ENCODE data around the gene MYCBP2. TPM values are rescaled to one million over a fixed set of nuclear protein-coding genes. Genes with fewer than 3 reads are reported as not detected.
A peak's percentile ranks its signal among the peaks of the same experiment; 100 is the strongest.

Gene MYCBP2
- total and polyA plus RNA-seq, 2 donors (not counting 1 experiment from before 2014, with no cell fraction given): 32.5 to 95.9 TPM

- DNase-seq (ENCODE audit: low read depth in 2 of 2): peak in 1 of 2 donors; percentile 11
- no peak overlapping the region for H3K4me3 ChIP-seq (replicated peaks in 1 of 4; ENCODE audit: control extremely low read depth in 1 of 4, insufficient read depth in 1 of 4, low read depth in 3 of 4, low read length in 4 of 4)
- H3K9me3 ChIP-seq (ENCODE audit: control insufficient read depth, insufficient read depth, low read depth, low read length): no peaks in the 10 kb centered on the region
- TF ChIP-seq, protein P1, sequence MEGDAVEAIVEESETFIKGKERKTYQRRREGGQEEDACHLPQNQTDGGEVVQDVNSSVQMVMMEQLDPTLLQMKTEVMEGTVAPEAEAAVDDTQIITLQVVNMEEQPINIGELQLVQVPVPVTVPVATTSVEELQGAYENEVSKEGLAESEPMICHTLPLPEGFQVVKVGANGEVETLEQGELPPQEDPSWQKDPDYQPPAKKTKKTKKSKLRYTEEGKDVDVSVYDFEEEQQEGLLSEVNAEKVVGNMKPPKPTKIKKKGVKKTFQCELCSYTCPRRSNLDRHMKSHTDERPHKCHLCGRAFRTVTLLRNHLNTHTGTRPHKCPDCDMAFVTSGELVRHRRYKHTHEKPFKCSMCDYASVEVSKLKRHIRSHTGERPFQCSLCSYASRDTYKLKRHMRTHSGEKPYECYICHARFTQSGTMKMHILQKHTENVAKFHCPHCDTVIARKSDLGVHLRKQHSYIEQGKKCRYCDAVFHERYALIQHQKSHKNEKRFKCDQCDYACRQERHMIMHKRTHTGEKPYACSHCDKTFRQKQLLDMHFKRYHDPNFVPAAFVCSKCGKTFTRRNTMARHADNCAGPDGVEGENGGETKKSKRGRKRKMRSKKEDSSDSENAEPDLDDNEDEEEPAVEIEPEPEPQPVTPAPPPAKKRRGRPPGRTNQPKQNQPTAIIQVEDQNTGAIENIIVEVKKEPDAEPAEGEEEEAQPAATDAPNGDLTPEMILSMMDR (conservative IDR thresholded peaks at IDR 0.05 in 1 of 2, IDR thresholded peaks at IDR 0.05 in 1 of 2; ENCODE audit: low read depth in 1 of 2, low read length in 2 of 2): no peak
- no peak for TF ChIP-seq EZH2 (IDR thresholded peaks at IDR 0.05; ENCODE audit: low read length, missing control alignments)
- H3K79me2 ChIP-seq (ENCODE audit: control insufficient read depth, insufficient read depth, low read length): peaks cover 4% of the 10 kb centered on the region
- H3K36me3 ChIP-seq (ENCODE audit: control insufficient read depth, insufficient read depth, low read length): no peaks in the 10 kb centered on the region
- H3K27me3 ChIP-seq (ENCODE audit: control insufficient read depth, insufficient read depth, low read length): no peaks in the 10 kb centered on the region
- peak overlapping the region; percentile 29 for H3K4me2 ChIP-seq (ENCODE audit: extremely low read depth, insufficient read depth, low read length)
- no peak overlapping the region for H3K27ac ChIP-seq (ENCODE audit: insufficient read depth, low read length)
- H3K4me1 ChIP-seq (ENCODE audit: control insufficient read depth, extremely low read depth, insufficient read depth, low read length): no peaks in the 10 kb centered on the region
- H2AFZ ChIP-seq (ENCODE audit: low read length): no peak overlapping the region
- H3K9ac ChIP-seq (ENCODE audit: insufficient read depth, low read length): no peak overlapping the region
- no peaks in the 10 kb centered on the region for H4K20me1 ChIP-seq (ENCODE audit: control insufficient read depth, extremely low read depth, insufficient read depth, low read length)
These were observed 324.8 kb downstream of the MYCBP2 start for GRCh38 chr13:77001963-77002587.

- no peak overlapping the region for H3K4me3 ChIP-seq (replicated peaks in 1 of 4; ENCODE audit: control extremely low read depth in 1 of 4, insufficient read depth in 1 of 4, low read depth in 3 of 4, low read length in 4 of 4)
- TF ChIP-seq, protein P1 (conservative IDR thresholded peaks at IDR 0.05 in 1 of 2, IDR thresholded peaks at IDR 0.05 in 1 of 2; ENCODE audit: low read depth in 1 of 2, low read length in 2 of 2): no peak
- no peak for TF ChIP-seq EZH2 (IDR thresholded peaks at IDR 0.05; ENCODE audit: low read length, missing control alignments)
- DNase-seq (ENCODE audit: low read depth in 2 of 2): no peak
- H4K20me1 ChIP-seq (ENCODE audit: control insufficient read depth, extremely low read depth, insufficient read depth, low read length): no peaks in the 10 kb centered on the region
- H3K36me3 ChIP-seq (ENCODE audit: control insufficient read depth, insufficient read depth, low read length): no peaks in the 10 kb centered on the region
- no peaks in the 10 kb centered on the region for H3K9me3 ChIP-seq (ENCODE audit: control insufficient read depth, insufficient read depth, low read depth, low read length)
- peaks cover 2% of the 10 kb centered on the region for H3K79me2 ChIP-seq (ENCODE audit: control insufficient read depth, insufficient read depth, low read length)
- no peaks in the 10 kb centered on the region for H3K4me1 ChIP-seq (ENCODE audit: control insufficient read depth, extremely low read depth, insufficient read depth, low read length)
- no peaks in the 10 kb centered on the region for H3K27me3 ChIP-seq (ENCODE audit: control insufficient read depth, insufficient read depth, low read length)
- no peak overlapping the region for H3K9ac ChIP-seq (ENCODE audit: insufficient read depth, low read length)
- no peak overlapping the region for H3K27ac ChIP-seq (ENCODE audit: insufficient read depth, low read length)
- H2AFZ ChIP-seq (ENCODE audit: low read length): no peak overlapping the region
- H3K4me2 ChIP-seq (ENCODE audit: extremely low read depth, insufficient read depth, low read length): no peak overlapping the region
These were observed 325.4 kb downstream of the MYCBP2 start for GRCh38 chr13:77001540-77001939.

GRCh38 chr13:77000475-77000874 is 326.4 kb downstream of the MYCBP2 start:
- no peak overlapping the region for H2AFZ ChIP-seq (ENCODE audit: low read length)
- H3K4me2 ChIP-seq (ENCODE audit: extremely low read depth, insufficient read depth, low read length): no peak overlapping the region
- no peak overlapping the region for H3K4me3 ChIP-seq (replicated peaks in 1 of 4; ENCODE audit: control extremely low read depth in 1 of 4, insufficient read depth in 1 of 4, low read depth in 3 of 4, low read length in 4 of 4)
- no peaks in the 10 kb centered on the region for H3K4me1 ChIP-seq (ENCODE audit: control insufficient read depth, extremely low read depth, insufficient read depth, low read length)
- no peaks in the 10 kb centered on the region for H3K9me3 ChIP-seq (ENCODE audit: control insufficient read depth, insufficient read depth, low read depth, low read length)
- H3K27ac ChIP-seq (ENCODE audit: insufficient read depth, low read length): no peak overlapping the region
- no peaks in the 10 kb centered on the region for H3K79me2 ChIP-seq (ENCODE audit: control insufficient read depth, insufficient read depth, low read length)
- no peaks in the 10 kb centered on the region for H3K36me3 ChIP-seq (ENCODE audit: control insufficient read depth, insufficient read depth, low read length)
- TF ChIP-seq, protein P1 (conservative IDR thresholded peaks at IDR 0.05 in 1 of 2, IDR thresholded peaks at IDR 0.05 in 1 of 2; ENCODE audit: low read depth in 1 of 2, low read length in 2 of 2): no peak
- TF ChIP-seq EZH2 (IDR thresholded peaks at IDR 0.05; ENCODE audit: low read length, missing control alignments): no peak
- H3K9ac ChIP-seq (ENCODE audit: insufficient read depth, low read length): no peak overlapping the region
- H4K20me1 ChIP-seq (ENCODE audit: control insufficient read depth, extremely low read depth, insufficient read depth, low read length): no peaks in the 10 kb centered on the region
- peak in 1 of 2 donors; percentile 51 for DNase-seq (ENCODE audit: low read depth in 2 of 2)
- H3K27me3 ChIP-seq (ENCODE audit: control insufficient read depth, insufficient read depth, low read length): no peaks in the 10 kb centered on the region

Other genes with a start within 250 kb of the MYCBP2 start
- gene SCEL, start 208.6 kb upstream of the MYCBP2 start, total RNA-seq: not detected in 2 replicates
- gene SCEL, start 208.6 kb upstream of the MYCBP2 start, polyA plus RNA-seq: not detected in 2 replicates

Measured in fibroblast of lung (primary cell).